Mesenchymal stem cell (in vitro differentiated cells and primary cell): ENCODE data around the gene RABGAP1L.
"Not testable (repeated sequence)": the region's sequence is repeated elsewhere in the genome, so short reads cannot be mapped to it uniquely, and the experiment has no call there.

Experiments used
- DNase-seq: peaks from one replicate; pipeline ENCODE4 v3.0.0-alpha.2; 2013
- H2AFZ ChIP-seq: one replicate; pipeline ENCODE4 v1.6.1; 2013; ENCODE audit warnings: low read depth, mild to moderate bottlenecking, control low read depth, inconsistent platforms, low read length, moderate library complexity
- H2AK5ac ChIP-seq: 2 replicates; pipeline ENCODE4 v1.6.1; 2013; ENCODE audit warnings: low read length, moderate library complexity, mild to moderate bottlenecking, inconsistent platforms; ENCODE audit not compliant: severe bottlenecking
- H2BK120ac ChIP-seq: one replicate; pipeline ENCODE4 v1.6.1; 2013; ENCODE audit warnings: low read depth, mild to moderate bottlenecking, inconsistent platforms, low read length, moderate library complexity
- H2BK12ac ChIP-seq, 2 experiments: one replicate each; pipeline ENCODE4 v1.6.1; 2013; ENCODE audit warnings: inconsistent platforms in 2 of 2, low read length in 2 of 2, mild to moderate bottlenecking in 2 of 2, moderate library complexity in 2 of 2, control low read depth in 1 of 2
- H2BK15ac ChIP-seq: one replicate; pipeline ENCODE4 v1.6.1; 2013; ENCODE audit warnings: mild to moderate bottlenecking, low read depth, inconsistent platforms; ENCODE audit not compliant: poor library complexity, severe bottlenecking
- H2BK5ac ChIP-seq: 2 replicates; pipeline ENCODE4 v1.6.1; 2013; ENCODE audit warnings: low read depth, mild to moderate bottlenecking, low read length, control low read depth, inconsistent platforms; ENCODE audit not compliant: poor library complexity, severe bottlenecking
- H3K14ac ChIP-seq, 2 experiments: one replicate each; pipeline ENCODE4 v1.6.1; 2013; ENCODE audit warnings: inconsistent platforms in 2 of 2, low read length in 2 of 2, control low read depth in 1 of 2, mild to moderate bottlenecking in 1 of 2, moderate library complexity in 1 of 2
- H3K18ac ChIP-seq, 2 experiments: one replicate each; pipeline ENCODE4 v1.6.1; 2013; ENCODE audit warnings: inconsistent platforms in 2 of 2, low read length in 2 of 2, control low read depth in 1 of 2, low read depth in 1 of 2, mild to moderate bottlenecking in 1 of 2
- H3K23ac ChIP-seq, 2 experiments: one replicate each; pipeline ENCODE4 v1.6.1; 2013; ENCODE audit warnings: inconsistent platforms in 2 of 2, low read length in 2 of 2, mild to moderate bottlenecking in 2 of 2, moderate library complexity in 2 of 2, control low read depth in 1 of 2
- H3K27ac ChIP-seq: 2 replicates; pipeline ENCODE4 v1.5.1; 2013; ENCODE audit warnings: mild to moderate bottlenecking, moderate library complexity, low read length, control low read depth, inconsistent platforms; ENCODE audit not compliant: poor library complexity, severe bottlenecking
- H3K27me3 ChIP-seq, 2 experiments: 2 replicates each; pipeline versions ENCODE4 v1.6.1 to v1.7.0; 2013; ENCODE audit warnings: low read length in 2 of 2, mild to moderate bottlenecking in 2 of 2, moderate library complexity in 2 of 2, control low read depth in 1 of 2, inconsistent platforms in 1 of 2; ENCODE audit not compliant: control insufficient read depth in 1 of 2, insufficient read depth in 1 of 2
- H3K36me3 ChIP-seq, 2 experiments: 2 replicates each; pipeline versions ENCODE4 v1.6.1 to v1.7.0; 2013; ENCODE audit warnings: low read length in 2 of 2, control low read depth in 1 of 2, inconsistent platforms in 1 of 2, low read depth in 1 of 2, mild to moderate bottlenecking in 1 of 2; ENCODE audit not compliant: insufficient read depth in 2 of 2, control insufficient read depth in 1 of 2
- H3K4ac ChIP-seq, 2 experiments: one replicate each; pipeline ENCODE4 v1.6.1; 2013; ENCODE audit warnings: inconsistent platforms in 2 of 2, low read length in 2 of 2, mild to moderate bottlenecking in 2 of 2, moderate library complexity in 2 of 2, control low read depth in 1 of 2, low read depth in 1 of 2
- H3K4me1 ChIP-seq: 2 replicates; pipeline ENCODE4 v1.6.1; 2013; ENCODE audit warnings: low read depth, low read length, control low read depth; ENCODE audit not compliant: control insufficient read depth, insufficient read depth
- H3K4me2 ChIP-seq: 2 replicates; pipeline ENCODE4 v1.6.1; 2013; ENCODE audit warnings: low read length, mild to moderate bottlenecking, inconsistent platforms; ENCODE audit not compliant: poor library complexity, severe bottlenecking
- H3K4me3 ChIP-seq, 2 experiments: 2 replicates each; pipeline versions ENCODE4 v1.5.1 to v1.7.0; 2013; ENCODE audit warnings: low read length in 2 of 2, mild to moderate bottlenecking in 2 of 2, control low read depth in 1 of 2, low read depth in 1 of 2; ENCODE audit not compliant: insufficient read depth in 1 of 2
- H3K79me1 ChIP-seq: replicated peaks from 2 replicates; pipeline ENCODE4 v1.6.1; 2013; ENCODE audit warnings: mild to moderate bottlenecking, control low read depth, low read length, inconsistent platforms; ENCODE audit not compliant: poor library complexity, severe bottlenecking
- H3K9ac ChIP-seq: 2 replicates; pipeline ENCODE4 v1.7.0; 2013; ENCODE audit warnings: mild to moderate bottlenecking, low read length, moderate library complexity
- H3K9me3 ChIP-seq: 2 replicates; pipeline ENCODE4 v1.7.0; 2013; ENCODE audit warnings: mild to moderate bottlenecking, low read length; ENCODE audit not compliant: control insufficient read depth
- H4K8ac ChIP-seq: one replicate; pipeline ENCODE4 v1.6.1; 2013; ENCODE audit warnings: inconsistent platforms, mild to moderate bottlenecking, low read length, moderate library complexity
- H4K91ac ChIP-seq: one replicate; pipeline ENCODE4 v1.6.1; 2013; ENCODE audit warnings: mild to moderate bottlenecking, low read length, inconsistent platforms
- WGBS: methylation state at CpG from one replicate; pipeline ENCODE4 v1.1.7; 2013; ENCODE audit warnings: mixed read lengths; 5-methylcytosine and 5-hydroxymethylcytosine counted together

Gene RABGAP1L

GRCh38 chr1:174649572-174649971 is 490.3 kb downstream of the RABGAP1L start:
- not testable (repeated sequence) for H3K9ac ChIP-seq, H2BK120ac ChIP-seq, H2AFZ ChIP-seq, H2AK5ac ChIP-seq, H4K8ac ChIP-seq, H2BK12ac ChIP-seq, H3K9me3 ChIP-seq, H4K91ac ChIP-seq, H3K27ac ChIP-seq, H3K79me1 ChIP-seq, H3K23ac ChIP-seq, H3K4me2 ChIP-seq, H2BK15ac ChIP-seq, H3K18ac ChIP-seq, DNase-seq, H3K36me3 ChIP-seq, H3K4me1 ChIP-seq, H3K14ac ChIP-seq, H3K27me3 ChIP-seq, H3K4ac ChIP-seq, H3K4me3 ChIP-seq, H2BK5ac ChIP-seq
- 62% methylated on average over 1 of the region's 2 CpGs for WGBS

GRCh38 chr1:174652569-174653280 is 493.4 kb downstream of the RABGAP1L start:
- Histone ChIP-seq H3K9me3 (peaks cover 2% of the 10 kb centered on the region), H2BK120ac (no peak overlapping the region), H2AK5ac (no peak overlapping the region), H3K9ac (no peak overlapping the region), H4K8ac (peak overlapping the region; percentile 77), H2BK12ac (peak overlapping the region in 1 of 2 experiments; percentile 31), H3K36me3 (peaks cover 0 to 3% of the 10 kb centered on the region in 2 experiments), H2BK15ac (no peak overlapping the region), H4K91ac (no peak overlapping the region), H3K4me1 (no peaks in the 10 kb centered on the region), H3K79me1 (peaks cover 8% of the 10 kb centered on the region), H3K18ac (no peak overlapping the region), H3K4me3 (no peak overlapping the region), H2BK5ac (no peak overlapping the region), H3K27ac (no peak overlapping the region), H3K14ac (no peak overlapping the region), H2AFZ (no peak overlapping the region), H3K4me2 (no peak overlapping the region), H3K4ac (no peak overlapping the region), H3K23ac (no peak overlapping the region), H3K27me3 (no peaks in the 10 kb centered on the region)
- WGBS, result 51% methylated on average over 8 of the region's 8 CpGs
- peak; percentile 8 for DNase-seq

- Histone ChIP-seq H3K23ac (no peak overlapping the region), H3K27me3 (no peaks in the 10 kb centered on the region), H2AFZ (no peak overlapping the region), H4K91ac (no peak overlapping the region), H2AK5ac (no peak overlapping the region), H3K27ac (no peak overlapping the region), H3K36me3 (peaks cover 0 to 3% of the 10 kb centered on the region in 2 experiments), H2BK120ac (no peak overlapping the region), H3K4me2 (no peak overlapping the region), H2BK5ac (no peak overlapping the region), H4K8ac (no peak overlapping the region), H3K4me1 (no peaks in the 10 kb centered on the region), H3K4me3 (no peak overlapping the region), H3K79me1 (peaks cover 8% of the 10 kb centered on the region), H3K9me3 (peaks cover 2% of the 10 kb centered on the region), H3K9ac (no peak overlapping the region), H3K4ac (no peak overlapping the region), H2BK15ac (no peak overlapping the region), H3K18ac (no peak overlapping the region), H3K14ac (no peak overlapping the region), H2BK12ac (no peak overlapping the region)
- no peak for DNase-seq
Measured at GRCh38 chr1:174654560-174654959, 495.2 kb downstream of the RABGAP1L start.

GRCh38 chr1:174656409-174657059 is 497.2 kb downstream of the RABGAP1L start:
- Histone ChIP-seq H2BK120ac (no peak overlapping the region), H3K9ac (no peak overlapping the region), H3K27ac (no peak overlapping the region), H2BK12ac (no peak overlapping the region), H3K4me3 (no peak overlapping the region), H3K9me3 (peaks cover 2% of the 10 kb centered on the region), H2AFZ (no peak overlapping the region), H3K4me2 (no peak overlapping the region), H2BK5ac (no peak overlapping the region), H3K4ac (no peak overlapping the region), H3K23ac (no peak overlapping the region), H3K79me1 (peaks cover 8% of the 10 kb centered on the region), H3K14ac (no peak overlapping the region), H3K18ac (no peak overlapping the region), H2BK15ac (no peak overlapping the region), H4K8ac (no peak overlapping the region), H3K36me3 (peaks cover 0 to 3% of the 10 kb centered on the region in 2 experiments), H3K4me1 (no peaks in the 10 kb centered on the region), H3K27me3 (no peaks in the 10 kb centered on the region), H2AK5ac (no peak overlapping the region), H4K91ac (no peak overlapping the region)
- 100% methylated on average over 1 of the region's 1 CpG for WGBS
- no peak for DNase-seq
